CD4-positive, alpha-beta T cell (primary cell): ENCODE results near the gene KHDC3L. TPM values are rescaled to one million over a fixed set of nuclear protein-coding genes. Genes with fewer than 3 reads are reported as not detected.

Experiments used
- ATAC-seq: fragments of 200-7000 bp; cut with Tn5 transposase; one replicate; pipeline ENCODE4 v1.10.0; 2022; ENCODE audit warnings: mild to moderate bottlenecking; ENCODE audit not compliant: poor library complexity
- CTCF ChIA-PET: fragments of 350-600 bp; sonication (Branson Sonifier 250); formaldehyde crosslinking; loops from one replicate; lab custom pipeline; 2021; ENCODE audit warnings: antibody characterized with exemption, inconsistent platforms; lab: Charles Lee
- POLR2A ChIA-PET: fragments of 350-600 bp; sonication (Branson Sonifier 250); formaldehyde crosslinking; loops from one replicate; lab custom pipeline; 2021; ENCODE audit warnings: antibody characterized with exemption, inconsistent platforms; lab: Charles Lee
- DNase-seq, 14 experiments: peaks; one replicate each; pipeline ENCODE4 v3.0.0-alpha.2; 2013 to 2020; ENCODE audit warnings: mixed read lengths in 2 of 14
- H3K27ac ChIP-seq, 2 donors: one replicate each; pipeline versions ENCODE4 v1.5.1 to v1.7.0; 2013; ENCODE audit warnings: low read length in 2 of 2, low read depth in 1 of 2, mild to moderate bottlenecking in 1 of 2
- H3K27me3 ChIP-seq, 2 experiments: 1 replicate in 1 of 2; 2 replicates in 1 of 2; pipeline versions ENCODE4 v1.6.1 to v1.7.0; 2013; ENCODE audit warnings: low read length in 2 of 2, control low read depth in 1 of 2, mild to moderate bottlenecking in 1 of 2, moderate library complexity in 1 of 2; ENCODE audit not compliant: insufficient read depth in 2 of 2, control insufficient read depth in 1 of 2
- H3K36me3 ChIP-seq: one replicate; pipeline ENCODE4 v1.6.1; 2013; ENCODE audit warnings: low read length, control low read depth; ENCODE audit not compliant: insufficient read depth
- H3K4me1 ChIP-seq: one replicate; pipeline ENCODE4 v1.6.1; 2013; ENCODE audit warnings: low read length, control low read depth; ENCODE audit not compliant: insufficient read depth
- H3K4me3 ChIP-seq: one replicate; pipeline ENCODE4 v1.5.1; 2013; ENCODE audit warnings: mild to moderate bottlenecking, low read length, moderate library complexity
- H3K9me3 ChIP-seq, 2 experiments: 1 replicate in 1 of 2; 2 replicates in 1 of 2; pipeline versions ENCODE4 v1.6.1 to v1.7.0; 2013; ENCODE audit warnings: low read length in 2 of 2, mild to moderate bottlenecking in 2 of 2, control low read depth in 1 of 2, moderate library complexity in 1 of 2; ENCODE audit not compliant: control insufficient read depth in 1 of 2, insufficient read depth in 1 of 2
- H3K27ac Mint-ChIP-seq: one replicate; pipeline ENCODE4 v1.8.0; 2020; ENCODE audit warnings: mixed read lengths
- H3K27me3 Mint-ChIP-seq: one replicate; pipeline ENCODE4 v1.8.0; 2021; ENCODE audit warnings: mixed read lengths
- H3K36me3 Mint-ChIP-seq: one replicate; pipeline ENCODE4 v1.8.0; 2021; ENCODE audit warnings: low read depth, mixed read lengths
- H3K4me1 Mint-ChIP-seq: one replicate; pipeline ENCODE4 v1.8.0; 2021; ENCODE audit warnings: low read depth, mixed read lengths
- H3K4me3 Mint-ChIP-seq: one replicate; pipeline ENCODE4 v1.8.0; 2020; ENCODE audit warnings: mild to moderate bottlenecking, mixed read lengths
- H3K9me3 Mint-ChIP-seq: one replicate; pipeline ENCODE4 v1.8.0; 2020; ENCODE audit warnings: mixed read lengths
- CTCF ChIP-seq: fragments of 200-600 bp; IDR thresholded peaks from one replicate; pipeline ENCODE4 v1.8.0; 2022; ENCODE audit warnings: antibody characterized with exemption, mild to moderate bottlenecking
- intact Hi-C, 2 experiments: fragments of 100-400 bp; cut with DNase I in 1 of 2; cut with micrococcal nuclease in 1 of 2; formaldehyde crosslinking; loops; one replicate each; pipeline versions ENCODE4 v1.15.1 to v1.9.0; 2023 to 2025; cut with DNase I, micrococcal nuclease
- total RNA-seq, 174 experiments: library from RNA in 2 of 174; stranded (reverse) in 2 of 174; gene quantifications; one replicate each; pipeline ENCODE4 v1.2.3 and lab custom pipeline; 2021 to 2026

The KHDC3L gene
- total RNA-seq, 2 experiments from 2014 or later: not detected

- Histone ChIP-seq H3K4me3 (no peak overlapping the region), H3K27ac (no peak overlapping the region), H3K9me3 (peaks cover 10 to 37% of the 10 kb centered on the region in 2 experiments), H3K36me3 (no peaks in the 10 kb centered on the region), H3K4me1 (no peaks in the 10 kb centered on the region), H3K27me3 (no peaks in the 10 kb centered on the region)
- ChIA-PET CTCF (no interaction called here), POLR2A (no interaction called here)
- no peak for DNase-seq
- Mint-ChIP-seq H3K36me3 (no peaks in the 10 kb centered on the region), H3K27ac (no peak overlapping the region), H3K9me3 (peaks cover 4% of the 10 kb centered on the region), H3K4me1 (no peaks in the 10 kb centered on the region), H3K27me3 (no peaks in the 10 kb centered on the region), H3K4me3 (no peak overlapping the region)
- ATAC-seq: no peak
- no peak for TF ChIP-seq CTCF
- intact Hi-C loops: no loop called here
These were observed 5.4 kb downstream of the KHDC3L start for GRCh38 chr6:73367761-73368355.

DNA sequence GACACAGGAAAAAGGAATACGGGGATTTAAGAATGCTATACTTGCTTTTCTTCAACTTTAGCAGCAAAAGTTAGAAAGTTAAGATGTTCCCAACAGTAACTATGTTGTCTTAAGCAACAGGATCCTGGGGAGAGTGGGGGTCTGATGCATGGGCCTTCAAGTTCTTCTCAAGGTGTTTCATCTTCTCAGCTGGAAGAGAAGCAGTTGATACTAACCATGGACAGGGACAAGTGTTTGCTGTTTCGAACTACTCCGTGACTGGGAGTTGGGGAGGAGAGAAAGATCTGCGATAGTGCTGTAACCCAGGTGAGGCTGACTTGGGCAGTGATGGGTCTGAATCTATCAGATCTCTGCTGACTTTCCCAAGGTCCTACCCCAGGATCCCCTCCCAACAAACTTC lies 6.2 kb downstream of the KHDC3L start:
- intact Hi-C loops: no loop called here
- Mint-ChIP-seq H3K9me3 (peaks cover 4% of the 10 kb centered on the region), H3K4me3 (no peak overlapping the region), H3K4me1 (no peaks in the 10 kb centered on the region), H3K27ac (no peak overlapping the region), H3K27me3 (no peaks in the 10 kb centered on the region), H3K36me3 (no peaks in the 10 kb centered on the region)
- peaks cover 10 to 36% of the 10 kb centered on the region in 2 experiments for H3K9me3 ChIP-seq
- H3K4me3 ChIP-seq: no peak overlapping the region
- H3K4me1 ChIP-seq: no peaks in the 10 kb centered on the region
- ChIA-PET CTCF (no interaction called here), POLR2A (no interaction called here)
- H3K27me3 ChIP-seq: no peaks in the 10 kb centered on the region
- H3K36me3 ChIP-seq: no peaks in the 10 kb centered on the region
- ATAC-seq (no peak), DNase-seq (no peak)
- H3K27ac ChIP-seq: no peak overlapping the region
- TF ChIP-seq CTCF: no peak

DNA sequence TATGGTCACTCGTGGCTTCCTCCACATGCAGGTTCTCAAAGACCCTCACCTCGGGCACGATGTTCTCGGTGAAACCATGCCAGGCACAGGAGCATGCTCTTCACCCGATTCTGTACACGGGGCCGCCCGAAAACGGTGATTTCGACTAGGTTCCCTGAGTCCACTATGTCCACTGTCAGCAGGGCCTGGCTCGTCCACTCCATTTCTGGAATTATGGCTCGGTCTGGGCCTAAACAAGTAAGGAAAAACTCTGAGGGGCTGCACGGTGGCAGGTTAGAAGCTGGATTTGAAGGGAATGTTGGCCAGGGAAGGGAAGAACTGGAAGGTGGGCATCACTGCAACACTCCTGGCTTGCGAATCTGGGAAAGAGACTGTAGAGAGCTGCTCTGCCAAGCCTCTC lies 6.7 kb downstream of the KHDC3L start:
- ChIA-PET POLR2A (no interaction called here), CTCF (no interaction called here)
- no peak for DNase-seq
- intact Hi-C loops: no loop called here
- no peak for TF ChIP-seq CTCF
- no peaks in the 10 kb centered on the region for H3K36me3 Mint-ChIP-seq
- no peak for ATAC-seq
- H3K4me1 Mint-ChIP-seq: no peaks in the 10 kb centered on the region
- Histone ChIP-seq H3K4me3 (no peak overlapping the region), H3K36me3 (no peaks in the 10 kb centered on the region), H3K9me3 (peaks cover 10 to 36% of the 10 kb centered on the region in 2 experiments), H3K4me1 (no peaks in the 10 kb centered on the region), H3K27me3 (no peaks in the 10 kb centered on the region), H3K27ac (no peak overlapping the region)
- H3K9me3 Mint-ChIP-seq: peaks cover 4% of the 10 kb centered on the region
- no peaks in the 10 kb centered on the region for H3K27me3 Mint-ChIP-seq
- no peak overlapping the region for H3K27ac Mint-ChIP-seq
- H3K4me3 Mint-ChIP-seq: no peak overlapping the region
